Endometrial microvascular endothelial cells (primary cell): ENCODE measurements around the gene GALNT9. TPM values are rescaled to one million over a fixed set of nuclear protein-coding genes. Genes with fewer than 3 reads are reported as not detected.
"Not testable (repeated sequence)": the region's sequence is repeated elsewhere in the genome, so short reads cannot be mapped to it uniquely, and the experiment has no call there.

ENCODE experiments used
- in situ Hi-C: cut with HindIII; loops from 2 replicates; pipeline ENCODE4 v1.10.0; 2017; ENCODE audit warnings: low sequenced_read_pairs, low pct_unique_long_range_greater_than_20kb; ENCODE audit errors: inconsistent ontology term
- total RNA-seq: library from RNA; depleted of rRNA; stranded (reverse); fragments of >200 nt; gene quantifications from one replicate; pipeline ENCODE4 v1.2.3, GENCODE V29; 2015; ENCODE audit errors: inconsistent ontology term

GALNT9 gene
- total RNA-seq, 1 donor from 2014 or later, result not detected

DNA sequence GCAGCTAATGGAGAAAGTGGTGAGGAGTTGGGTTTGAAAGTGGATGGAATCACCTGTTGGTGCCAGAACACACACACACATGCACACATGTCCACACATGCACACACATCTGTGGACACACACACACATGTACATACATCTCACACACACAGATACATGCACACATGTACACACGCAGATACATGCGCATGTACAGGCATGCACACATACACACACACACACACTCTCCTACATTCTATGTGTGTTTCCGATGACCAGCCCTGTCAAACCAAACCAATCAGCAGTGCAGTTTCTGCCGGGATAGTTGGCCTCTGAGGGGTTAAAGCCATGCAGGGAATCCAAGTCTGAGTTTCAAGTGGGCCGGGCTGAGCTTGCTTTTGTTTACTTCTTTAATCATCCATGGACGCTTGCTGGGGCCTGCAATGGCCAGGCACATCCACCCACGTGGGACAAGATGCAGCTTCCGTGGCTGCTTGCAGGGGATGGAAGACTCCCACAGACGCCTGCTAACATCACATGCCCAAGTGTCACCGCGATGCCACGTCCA, 52.5 kb downstream of the GALNT9 start:
- in situ Hi-C loops, result no loop called here

DNA sequence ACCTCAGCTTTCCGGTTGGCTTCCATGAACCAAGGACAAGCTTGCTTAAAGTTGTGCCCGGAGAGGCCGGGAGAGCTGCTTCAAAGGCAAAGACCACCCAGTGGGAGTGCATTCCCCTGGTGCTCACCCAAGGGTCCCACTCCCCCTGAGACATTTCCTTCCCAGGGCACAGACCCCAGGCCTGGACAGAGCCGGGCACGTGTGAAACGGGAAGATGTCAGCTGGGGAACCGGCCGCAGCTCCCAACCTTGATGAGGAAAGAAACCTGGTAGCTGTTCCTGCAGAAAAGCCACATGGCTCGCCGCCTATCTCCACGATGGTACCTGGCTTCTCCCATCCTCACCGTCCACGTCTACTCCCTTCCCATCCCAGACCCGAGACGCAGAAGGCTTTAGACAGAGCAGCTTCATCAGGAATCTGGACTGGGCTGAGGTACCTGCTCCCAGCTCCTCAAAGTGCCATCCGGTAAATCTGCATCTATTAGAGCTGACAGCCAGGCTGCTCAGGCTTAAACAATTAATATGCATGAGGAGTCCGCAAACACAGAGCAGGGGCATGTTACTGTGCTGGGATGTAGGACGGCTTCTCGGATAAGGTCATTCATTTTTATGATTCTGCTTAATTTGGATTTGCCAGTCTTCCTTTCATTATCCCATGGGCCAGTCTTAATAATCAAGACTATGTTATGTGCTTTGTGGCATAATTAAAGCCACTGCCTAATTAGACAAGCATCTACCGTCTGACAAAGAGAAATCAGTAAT, 53.1 kb downstream of the GALNT9 start:
- in situ Hi-C loops, result no loop called here

DNA sequence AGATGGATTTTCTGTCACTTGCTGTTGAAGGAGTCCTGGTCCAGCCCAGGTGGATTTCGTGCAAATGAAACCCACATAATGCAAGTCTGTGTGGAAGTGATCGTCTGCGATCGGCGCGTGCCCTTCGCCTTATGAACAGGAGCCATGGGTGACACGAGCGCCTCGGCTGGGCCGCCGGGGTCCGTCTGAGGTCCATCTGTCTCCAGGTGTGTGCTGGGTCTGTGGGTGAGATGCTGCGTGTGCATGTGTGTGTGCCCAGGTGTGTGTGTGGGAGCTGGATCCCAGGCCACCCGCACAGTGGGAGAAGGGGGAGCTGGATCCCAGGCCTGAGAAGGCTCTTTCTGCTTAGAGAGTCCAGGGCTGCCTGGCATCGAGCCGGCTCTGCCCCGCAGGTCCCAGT, 53.8 kb downstream of the GALNT9 start:
- in situ Hi-C loops, result no loop called here

DNA sequence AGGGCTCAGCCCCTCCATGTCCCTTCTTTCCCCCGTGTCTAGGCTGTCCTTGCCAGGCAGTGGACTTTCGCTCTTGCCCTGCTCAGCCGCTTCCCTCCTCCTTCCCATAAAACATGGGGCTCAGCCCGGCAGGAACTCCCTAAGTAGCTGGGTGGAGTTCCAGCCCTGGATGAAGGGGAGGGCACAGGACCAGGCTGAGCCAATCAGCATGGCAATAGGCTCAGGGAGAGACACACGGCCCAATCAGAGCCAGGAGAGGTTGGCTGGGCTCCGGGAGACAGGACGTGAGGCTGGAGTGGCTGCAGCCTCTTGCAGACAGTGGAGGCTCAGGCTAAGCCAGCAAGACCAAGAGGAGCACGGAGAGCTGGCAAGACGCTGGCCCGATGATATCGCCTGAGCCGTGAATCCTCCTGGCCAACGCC, 54.3 kb downstream of the GALNT9 start:
- in situ Hi-C loops, result no loop called here

DNA sequence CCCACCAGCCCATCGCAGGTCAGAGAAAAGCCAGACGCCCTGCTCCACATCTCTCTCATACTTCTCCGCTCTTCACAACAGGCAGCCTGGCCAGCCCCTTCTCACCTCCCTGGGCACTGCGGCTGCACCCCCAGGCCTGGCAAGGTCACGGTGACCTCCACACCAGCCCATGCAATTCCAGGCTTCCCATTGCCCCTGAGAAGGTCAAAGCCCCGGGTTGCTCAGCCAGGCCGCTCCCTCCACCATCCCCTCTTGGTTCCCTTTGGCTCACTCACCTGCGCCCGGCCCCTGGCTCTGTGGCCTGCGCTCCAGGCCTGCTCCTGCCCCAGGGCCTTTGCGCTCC, 55.4 kb downstream of the GALNT9 start:
- in situ Hi-C loops, result no loop called here

DNA sequence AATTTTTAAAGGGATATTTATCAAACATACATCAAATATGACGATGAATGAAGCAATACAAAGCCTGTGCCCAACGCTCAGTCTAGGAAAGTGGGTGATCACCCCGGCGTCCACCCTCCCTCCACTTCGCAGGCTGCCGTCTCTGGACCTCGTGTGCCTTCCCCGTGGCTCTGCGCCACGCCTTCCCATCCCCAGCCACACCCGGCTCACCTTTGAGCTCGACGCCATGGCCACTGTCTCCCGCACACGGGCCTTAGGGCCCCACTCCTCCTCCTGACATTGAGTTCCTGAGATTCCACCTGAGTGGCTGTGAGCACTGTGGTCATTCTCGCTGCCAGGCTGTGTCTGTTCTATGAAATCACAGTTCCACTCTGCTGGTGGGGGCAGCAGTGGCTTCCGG, 56.7 kb downstream of the GALNT9 start:
- in situ Hi-C loops, result no loop called here

DNA sequence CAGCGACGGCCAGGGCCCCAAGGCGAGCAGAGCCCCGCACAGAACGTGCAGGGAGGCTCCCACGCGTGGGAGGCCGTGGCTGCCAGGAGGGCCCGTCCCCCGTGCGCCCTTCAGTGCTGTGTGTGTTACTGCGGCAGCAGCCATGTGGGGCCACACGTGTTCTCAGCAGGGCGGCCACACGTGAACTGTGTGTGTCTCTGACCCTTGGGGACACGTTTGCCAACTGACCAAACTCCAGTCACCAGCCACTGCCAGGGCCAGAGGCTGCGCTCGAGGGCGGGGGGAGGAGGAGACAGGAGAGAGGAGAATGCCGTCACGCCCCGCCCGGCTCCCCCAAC, 57.7 kb downstream of the GALNT9 start:
- in situ Hi-C loops, result no loop called here

DNA sequence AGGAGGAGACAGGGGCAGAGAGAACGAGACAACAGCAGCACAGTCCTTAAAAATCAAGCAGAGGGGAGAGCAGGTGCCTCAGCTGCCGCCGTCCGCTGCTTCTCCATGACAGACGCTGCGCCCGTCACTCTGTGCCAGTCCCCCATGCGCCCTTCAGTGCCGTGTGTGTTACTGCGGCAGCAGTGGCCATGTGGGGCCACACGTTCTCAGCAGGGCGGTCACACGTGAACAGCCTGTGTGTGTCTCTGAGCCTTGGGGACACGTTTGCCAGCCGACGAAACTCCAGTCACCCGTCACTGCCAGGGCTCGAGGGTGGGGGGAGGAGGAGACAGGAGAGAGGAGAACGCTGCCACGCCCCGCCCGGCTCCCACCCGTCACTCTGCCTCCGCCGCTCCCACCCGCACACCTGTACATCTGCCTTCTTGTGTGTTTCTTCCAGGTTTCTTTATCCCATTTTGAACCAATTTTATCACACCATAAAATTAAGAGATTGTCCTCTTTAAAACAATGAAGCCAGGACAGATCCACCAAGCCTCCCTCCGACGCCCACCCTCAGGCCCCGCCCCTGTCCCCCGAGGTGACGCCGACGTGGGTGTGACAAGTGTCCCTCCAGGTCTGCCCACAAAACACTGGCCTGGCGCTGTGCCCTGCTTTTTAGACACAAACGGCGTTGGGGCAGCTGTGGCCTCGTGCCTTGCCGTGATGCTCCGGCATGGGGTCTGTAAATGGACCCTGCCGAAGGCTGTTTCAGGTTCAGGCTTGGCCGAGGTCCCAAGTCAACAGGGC, 58.2 kb downstream of the GALNT9 start:
- in situ Hi-C loops, result no loop called here

DNA sequence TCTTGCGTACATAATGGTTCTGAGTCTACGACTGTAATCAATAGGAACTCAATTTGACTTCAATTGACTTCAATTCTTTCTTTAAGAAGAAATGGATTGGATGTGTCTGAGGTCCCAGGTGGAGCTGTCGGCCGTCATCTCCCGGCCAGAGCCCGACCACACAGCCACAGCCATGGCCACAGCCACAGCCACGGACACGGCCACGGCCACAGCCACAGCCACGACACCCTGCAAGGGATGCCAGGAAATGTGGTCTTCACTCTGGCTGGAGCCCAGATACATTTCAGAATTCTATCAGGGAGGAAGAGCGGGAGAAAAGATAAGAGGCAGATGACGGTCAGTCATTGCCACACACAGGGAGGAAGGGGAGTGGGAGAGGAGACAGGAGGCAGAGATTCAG, 58.9 kb downstream of the GALNT9 start:
- in situ Hi-C loops, result no loop called here

DNA sequence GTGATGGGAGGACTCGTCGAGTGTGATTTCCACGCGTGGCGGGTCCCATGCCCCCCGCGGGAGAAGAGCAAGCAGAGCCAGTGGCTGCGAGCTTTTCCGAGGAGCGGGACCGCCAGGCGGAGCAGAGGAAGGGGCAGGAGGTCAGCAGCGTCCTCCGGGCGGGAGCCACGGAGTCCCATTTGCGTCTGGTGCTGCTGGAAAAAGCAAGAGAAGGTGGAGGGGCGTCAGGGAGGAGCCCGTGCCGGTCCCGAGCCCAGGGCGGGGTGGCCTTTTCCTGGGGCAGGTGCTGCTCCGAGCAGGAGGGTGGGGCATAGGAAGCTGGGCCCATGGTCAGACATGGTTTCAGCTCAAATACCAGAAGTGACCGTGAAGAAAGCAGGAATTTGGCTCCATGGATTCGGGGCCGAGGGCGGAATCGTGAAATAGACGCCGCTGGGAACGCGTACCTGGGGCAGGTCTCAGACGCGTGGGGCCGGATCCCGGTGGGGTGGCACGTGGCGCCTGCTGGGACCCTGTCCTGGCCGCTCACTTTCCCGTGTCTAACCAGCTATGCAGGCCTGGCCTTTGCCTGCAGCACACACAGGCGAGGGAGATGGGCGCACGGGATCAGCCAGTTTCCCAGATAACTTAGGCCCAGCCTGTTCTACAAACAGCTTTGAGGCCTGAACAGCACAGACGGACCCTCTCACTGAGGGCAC, 60.0 kb downstream of the GALNT9 start:
- in situ Hi-C loops, result no loop called here

DNA sequence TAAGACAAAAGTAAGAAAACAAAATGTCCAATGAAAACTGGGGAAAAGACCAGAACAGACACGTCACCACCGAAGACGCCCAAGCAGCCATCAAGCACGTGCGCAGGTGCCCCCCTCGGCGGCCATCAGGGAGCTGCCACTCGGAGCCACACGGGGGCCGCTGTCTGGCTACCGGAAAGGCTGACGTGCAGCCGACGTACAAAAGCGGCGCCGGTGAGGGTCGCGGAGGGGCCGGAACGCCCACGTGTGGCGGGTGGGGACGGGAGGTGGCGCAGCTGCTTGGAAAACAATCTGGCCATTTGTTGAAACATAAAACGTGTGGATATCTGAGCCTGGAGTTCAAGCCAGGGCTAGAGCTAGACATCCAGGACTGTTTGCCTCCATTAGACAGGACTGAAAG, 60.7 kb downstream of the GALNT9 start:
- in situ Hi-C loops, result no loop called here

DNA sequence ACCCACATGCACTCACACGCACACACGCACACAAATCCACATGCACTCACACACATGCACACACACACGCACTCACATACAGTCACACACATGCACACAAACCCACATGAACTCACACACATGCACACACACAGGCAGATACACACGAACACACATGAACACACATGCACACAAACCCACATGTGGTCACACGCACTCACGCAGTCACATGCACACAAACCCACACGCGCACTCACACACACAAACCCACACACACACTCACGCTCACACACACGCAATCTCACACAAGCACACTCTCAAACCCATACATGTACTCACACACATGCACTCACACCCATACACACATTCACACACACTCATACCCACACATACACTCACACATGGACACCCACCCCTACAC, 61.5 kb downstream of the GALNT9 start:
- in situ Hi-C loops, result no loop called here

DNA sequence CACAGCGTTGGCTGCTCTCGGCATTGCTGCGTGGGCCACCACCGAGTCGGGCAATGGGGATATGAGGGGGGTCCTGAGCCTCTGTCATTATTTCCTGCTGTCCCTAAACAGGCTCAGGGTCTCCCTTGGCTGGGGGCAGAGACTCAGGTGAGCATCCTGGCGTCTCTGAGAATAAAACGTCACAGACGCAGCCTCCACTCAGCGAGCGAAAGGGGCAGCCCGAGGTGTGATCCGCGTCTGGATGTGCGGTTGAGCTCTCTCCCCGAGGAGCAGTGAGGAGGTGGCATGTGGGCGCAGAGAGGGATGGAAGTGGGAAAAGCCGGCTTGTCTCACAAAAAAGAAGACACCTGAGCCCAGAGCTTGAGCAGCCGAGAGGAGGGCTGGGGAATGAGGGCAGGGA, 62.6 kb downstream of the GALNT9 start:
- in situ Hi-C loops, result no loop called here

DNA sequence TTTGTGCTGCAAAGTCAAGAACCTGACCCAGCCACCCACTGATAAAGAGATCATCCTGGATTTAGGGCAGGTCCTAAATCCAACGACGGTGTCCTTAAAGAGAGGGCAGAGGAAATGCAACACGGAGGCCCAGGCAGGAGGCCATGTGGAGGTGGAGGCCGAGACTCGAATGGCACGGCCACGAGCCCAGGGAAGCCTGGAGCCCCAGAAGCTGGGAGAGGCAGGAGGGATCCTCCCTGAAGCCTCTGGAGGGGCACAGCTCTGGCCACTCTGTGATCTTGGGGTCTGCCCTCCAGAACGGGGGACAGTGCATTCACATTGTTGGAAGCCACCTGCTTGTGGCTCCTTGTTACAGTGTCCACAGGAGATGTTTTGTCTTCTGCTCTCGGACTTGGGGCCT, 63.0 kb downstream of the GALNT9 start:
- in situ Hi-C loops, result no loop called here

DNA sequence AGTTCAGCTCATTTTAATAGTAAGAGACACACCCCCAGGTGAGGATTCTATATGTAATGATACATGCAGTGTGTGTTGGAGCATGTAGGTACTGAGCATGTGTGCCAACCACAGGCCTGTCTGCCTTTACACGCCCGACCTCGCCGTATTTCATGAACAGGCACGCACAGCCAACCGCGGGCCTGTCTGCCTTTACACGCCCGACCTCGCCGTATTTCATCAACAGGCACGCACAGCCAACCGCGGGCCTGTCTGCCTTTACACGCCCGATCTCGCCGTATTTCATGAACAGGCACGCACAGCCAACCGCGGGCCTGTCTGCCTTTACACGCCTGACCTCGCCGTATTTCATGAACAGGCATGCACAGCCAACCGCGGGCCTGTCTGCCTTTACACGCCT, 63.6 kb downstream of the GALNT9 start:
- in situ Hi-C loops, result not testable (repeated sequence)

DNA sequence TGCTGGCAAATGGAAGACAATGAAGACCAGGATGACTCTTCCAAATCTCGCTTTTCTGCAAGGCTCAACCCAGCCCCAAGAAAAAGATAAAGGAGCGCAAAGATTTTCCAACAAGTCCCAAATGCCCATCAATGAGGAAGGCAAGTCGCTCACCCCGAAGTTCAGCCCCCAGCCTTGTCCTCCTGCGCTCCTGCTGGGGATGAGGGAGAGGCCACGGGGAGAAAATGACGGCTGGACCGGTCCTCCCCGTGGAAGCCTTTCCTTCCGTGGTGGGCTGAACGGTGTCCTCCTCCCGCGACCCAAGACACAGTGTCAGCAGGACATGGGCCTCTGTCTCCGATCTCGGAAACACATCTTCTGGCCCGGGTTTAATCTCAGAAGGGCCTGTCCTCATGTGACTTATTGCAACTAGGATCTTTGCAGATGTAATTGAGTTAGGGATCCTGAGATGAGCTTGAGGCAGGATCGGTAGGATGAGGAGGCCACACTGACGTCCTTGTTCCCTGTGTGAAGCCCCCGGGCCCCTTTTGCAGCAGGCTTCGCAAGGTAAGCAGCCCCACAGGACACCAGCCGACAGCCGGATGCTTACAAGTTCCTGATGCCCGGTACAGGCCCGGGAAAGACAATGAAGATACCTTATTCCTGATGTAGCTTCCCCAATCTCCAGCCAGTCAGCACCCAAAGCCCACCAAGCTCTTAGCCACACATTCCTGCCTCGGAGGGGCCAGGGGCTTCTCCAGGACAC, 64.2 kb downstream of the GALNT9 start:
- in situ Hi-C loops, result no loop called here

DNA sequence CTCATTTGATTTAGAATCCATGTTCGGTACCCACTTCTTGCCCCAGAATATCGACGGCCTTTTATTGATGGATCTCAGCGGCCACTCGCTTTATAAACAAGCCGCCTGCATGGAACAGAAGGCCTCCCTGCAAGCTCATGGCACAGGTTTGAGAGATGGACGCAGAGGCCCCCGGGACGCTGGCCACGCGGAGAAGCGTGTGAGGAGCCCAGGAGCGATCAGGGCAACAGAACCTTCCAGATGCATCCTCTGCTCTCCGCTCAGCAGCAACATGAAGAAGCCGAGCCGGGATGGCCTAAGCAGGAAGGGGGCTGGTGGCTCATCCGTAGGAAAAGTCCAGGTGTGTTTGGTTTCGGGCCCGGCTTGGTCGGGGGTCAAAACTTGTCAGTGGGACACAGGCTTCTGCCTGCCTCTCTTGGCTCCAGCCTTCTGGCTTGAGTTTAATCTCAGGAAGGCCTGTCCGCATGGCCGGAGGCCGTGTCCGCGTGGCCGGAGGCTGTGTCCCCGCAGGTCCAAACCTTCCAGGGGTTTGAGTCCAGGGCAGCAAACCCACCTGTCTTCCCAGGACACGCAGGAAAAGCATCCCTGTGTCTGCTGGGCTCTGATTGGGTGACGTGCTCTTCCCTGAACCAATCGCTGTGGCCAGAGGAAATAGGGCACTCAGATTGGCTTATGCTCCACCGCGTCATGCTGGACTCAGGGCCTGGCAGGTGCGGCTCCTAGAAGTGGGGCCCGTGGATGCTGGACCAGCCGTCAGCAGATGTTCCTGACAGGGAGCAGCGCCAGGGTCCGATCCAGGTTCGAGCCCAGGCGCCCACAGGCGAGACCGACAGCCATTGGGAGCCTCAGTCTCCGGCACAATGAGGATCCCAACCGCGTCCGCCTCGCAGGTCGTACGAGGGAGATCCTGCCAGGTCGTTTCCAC, 65.0 kb downstream of the GALNT9 start:
- in situ Hi-C loops, result no loop called here

DNA sequence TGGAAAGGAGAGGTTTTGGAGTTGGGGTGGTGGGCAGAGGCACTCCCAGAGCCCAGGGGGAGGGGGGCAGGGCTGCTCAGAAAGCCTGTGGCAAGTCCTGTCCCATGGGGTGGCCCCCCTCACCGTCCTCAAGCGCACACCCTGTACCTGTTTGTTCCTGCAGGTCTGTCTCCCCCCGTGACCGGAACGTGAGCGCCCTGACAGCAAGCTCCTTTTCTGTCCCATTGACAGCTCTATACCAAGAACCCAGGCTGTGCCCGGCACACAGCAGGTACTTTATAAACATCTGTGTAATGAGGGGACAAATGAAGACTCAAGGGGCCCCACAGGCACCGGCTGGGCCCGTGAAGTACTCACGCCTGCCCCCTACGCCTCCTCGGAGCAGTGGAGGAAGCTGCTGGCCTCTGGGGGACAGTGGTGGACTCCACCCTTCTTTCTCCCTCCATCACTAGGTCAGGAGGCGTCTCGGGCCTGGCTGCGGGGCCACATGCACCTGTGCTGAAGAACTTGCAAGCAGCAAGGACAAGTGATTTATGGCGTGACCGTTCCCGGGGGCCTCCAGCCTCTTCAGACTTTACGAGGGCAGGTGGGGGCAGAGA, 65.8 kb downstream of the GALNT9 start:
- in situ Hi-C loops, result no loop called here
